ENCODE measurements around the gene OSBPL10. TPM values are rescaled to one million over a fixed set of nuclear protein-coding genes. Genes with fewer than 3 reads are reported as not detected.

OSBPL10 gene
- total and polyA plus RNA-seq, 3 donors from 2014 or later = 113 to 175 (median 160) TPM

- H3K27ac ChIP-seq = peak overlapping the region in 1 of 2 donors; percentile 64
- H3K4me1 ChIP-seq = peaks cover 4% of the 10 kb centered on the region
- no peaks in the 10 kb centered on the region for H3K9me3 ChIP-seq
- H3K36me3 ChIP-seq (ENCODE audit: low read depth, missing control alignments) = no peaks in the 10 kb centered on the region
- DNase-seq = no peak
- intact Hi-C loops (cut with DNase I; ENCODE audit: low total_unique reads) = no loop called here
- H3K4me3 ChIP-seq = no peak overlapping the region
- no peak for TF ChIP-seq CTCF (IDR thresholded peaks at IDR 0.05)
- no peak for TF ChIP-seq POLR2A (IDR thresholded peaks at IDR 0.05)
- 78 to 84% methylated on average over 4 of the region's 4 CpGs for WGBS, 2 donors
- no peaks in the 10 kb centered on the region for H3K27me3 ChIP-seq
Measured at GRCh38 chr3:31966978-31967591, 14.0 kb downstream of the OSBPL10 start.

- no peaks in the 10 kb centered on the region for H3K36me3 ChIP-seq (ENCODE audit: low read depth, missing control alignments)
- H3K27me3 ChIP-seq = no peaks in the 10 kb centered on the region
- peaks cover 28% of the 10 kb centered on the region for H3K4me1 ChIP-seq
- H3K4me3 ChIP-seq = no peak overlapping the region
- no peaks in the 10 kb centered on the region for H3K9me3 ChIP-seq
- no peak overlapping the region for H3K27ac ChIP-seq
- no peak for DNase-seq
- intact Hi-C loops (cut with DNase I; ENCODE audit: low total_unique reads) = no loop called here
- no peak for TF ChIP-seq CTCF (IDR thresholded peaks at IDR 0.05)
- TF ChIP-seq POLR2A (IDR thresholded peaks at IDR 0.05) = no peak
- WGBS, 2 donors = 71 to 83% methylated on average over 2 of the region's 2 CpGs
Measured at GRCh38 chr3:31962801-31963205, 18.3 kb downstream of the OSBPL10 start.

GRCh38 chr3:31960793-31961431 is 20.1 kb downstream of the OSBPL10 start:
- Histone ChIP-seq H3K27ac (no peak overlapping the region), H3K4me1 (peaks cover 28% of the 10 kb centered on the region), H3K27me3 (no peaks in the 10 kb centered on the region), H3K36me3 (ENCODE audit: low read depth, missing control alignments) (no peaks in the 10 kb centered on the region), H3K9me3 (no peaks in the 10 kb centered on the region), H3K4me3 (no peak overlapping the region)
- intact Hi-C loops (cut with DNase I; ENCODE audit: low total_unique reads) = no loop called here
- TF ChIP-seq POLR2A (IDR thresholded peaks at IDR 0.05) (no peak), CTCF (IDR thresholded peaks at IDR 0.05) (no peak)
- WGBS, 2 donors = 62 to 77% methylated on average over 4 of the region's 4 CpGs
- DNase-seq = no peak

- H3K4me1 ChIP-seq = peaks cover 28% of the 10 kb centered on the region
- peak overlapping the region; percentile 73 to 78 for H3K27ac ChIP-seq
- H3K36me3 ChIP-seq (ENCODE audit: low read depth, missing control alignments) = no peaks in the 10 kb centered on the region
- no peak overlapping the region for H3K4me3 ChIP-seq
- no peak for TF ChIP-seq POLR2A (IDR thresholded peaks at IDR 0.05)
- no peak for TF ChIP-seq CTCF (IDR thresholded peaks at IDR 0.05)
- H3K27me3 ChIP-seq = no peaks in the 10 kb centered on the region
- intact Hi-C loops (cut with DNase I; ENCODE audit: low total_unique reads) = no loop called here
- 29 to 35% methylated on average over 7 of the region's 7 CpGs for WGBS, 2 donors
- no peak for DNase-seq
- no peaks in the 10 kb centered on the region for H3K9me3 ChIP-seq
Measured at GRCh38 chr3:31959951-31960792, 20.9 kb downstream of the OSBPL10 start.
